Measurements from ENCODE around the gene ARL15. TPM values are rescaled to one million over a fixed set of nuclear protein-coding genes. Genes with fewer than 3 reads are reported as not detected.

ARL15 gene
- total and polyA plus RNA-seq, 2 of the 4 experiments (the other 2 are of a cell fraction) = 7.3 to 19.2 TPM

DNA sequence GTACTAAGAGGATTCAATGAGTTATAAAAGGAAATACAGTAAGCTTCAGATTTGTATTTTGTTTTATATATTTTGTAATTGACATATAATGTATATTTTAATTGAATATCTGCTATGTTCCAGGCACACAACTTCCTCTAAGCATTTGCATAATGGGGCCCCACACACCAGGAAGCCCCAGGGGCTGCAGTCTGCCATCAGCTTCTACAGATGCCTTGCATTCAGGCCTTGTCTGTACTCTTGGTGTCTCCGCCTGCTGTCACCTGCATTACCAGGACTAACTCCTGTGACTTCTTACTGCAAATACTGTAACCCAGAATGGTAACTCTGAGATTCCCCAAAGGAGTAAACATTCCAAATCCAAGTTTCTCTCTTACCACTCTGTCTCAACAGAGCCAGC, 20.6 kb downstream of the ARL15 start:
- intact Hi-C loops (cut with micrococcal nuclease) (no loop called here), in situ Hi-C loops (cut with MboI; ENCODE audit: low sequenced_read_pairs) (no loop called here), dilution Hi-C loops (cut with HindIII; ENCODE audit: low sequenced_read_pairs, unreplicated experiment) (no loop called here)
- no peak overlapping the region for H3K18ac ChIP-seq (ENCODE audit: low read depth, low read length)
- no peak overlapping the region for H2AK9ac ChIP-seq (replicated peaks; ENCODE audit: low read depth, low read length, poor library complexity)
- H3K14ac ChIP-seq (replicated peaks; ENCODE audit: low read depth, low read length) = no peak overlapping the region
- H3K4me3 ChIP-seq (ENCODE audit: insufficient read depth, low read depth, low read length) = no peak overlapping the region
- no peaks in the 10 kb centered on the region for H4K20me1 ChIP-seq (ENCODE audit: insufficient read depth, low read length)
- 83% methylated on average over 1 of the region's 1 CpG; no CpG with 5 or more reads in 1 of the 2 experiments for WGBS, 2 experiments (ENCODE audit: extremely low coverage in 2 of 2, insufficient read length in 1 of 2)
- ChIA-PET CTCF (no interaction called here), POLR2A (ENCODE audit: unreplicated experiment) (no interaction called here)
- H3K23ac ChIP-seq (ENCODE audit: low read depth, low read length) = no peak overlapping the region
- H3K79me1 ChIP-seq (ENCODE audit: low read depth in 1 of 2, low read length in 2 of 2) = peaks cover 0 to 2% of the 10 kb centered on the region in 2 experiments; a peak in 2 of 4 replicates
- H3K9me1 ChIP-seq (ENCODE audit: insufficient read depth, low read length) = no peaks in the 10 kb centered on the region
- no peak overlapping the region for H2AK5ac ChIP-seq (ENCODE audit: low read depth, low read length)
- H3K9ac ChIP-seq (ENCODE audit: low read depth, low read length) = no peak overlapping the region
- no peaks in the 10 kb centered on the region for H3K4me1 ChIP-seq (ENCODE audit: control insufficient read depth, insufficient read depth, low read length)
- H2BK5ac ChIP-seq (ENCODE audit: low read depth, low read length, poor library complexity, severe bottlenecking) = no peak overlapping the region
- no peak for DNase-seq
- no peak overlapping the region for H4K5ac ChIP-seq (ENCODE audit: low read depth, low read length)
- no peak overlapping the region for H3K56ac ChIP-seq (ENCODE audit: extremely low read depth, insufficient read depth, low read length)
- no peak overlapping the region for H4K8ac ChIP-seq (ENCODE audit: low read depth in 2 of 2, low read length in 2 of 2)
- ATAC-seq (ENCODE audit: low read depth) = no peak
- no peaks in the 10 kb centered on the region for H3K27me3 ChIP-seq (ENCODE audit: control insufficient read depth, insufficient read depth, low read length)
- H3K36me3 ChIP-seq (ENCODE audit: control insufficient read depth, insufficient read depth, low read length) = no peaks in the 10 kb centered on the region
- no peak overlapping the region for H3K4ac ChIP-seq (ENCODE audit: low read depth, low read length)
- no peak overlapping the region for H2AFZ ChIP-seq (replicated peaks; ENCODE audit: low read length, poor library complexity)
- H3K9me3 ChIP-seq (ENCODE audit: control insufficient read depth, insufficient read depth, low read length) = peaks cover 2% of the 10 kb centered on the region; the same call in 1 of the 2 replicates
- H2BK15ac ChIP-seq (ENCODE audit: low read depth, low read length) = no peak overlapping the region
- no peak overlapping the region for H3K27ac ChIP-seq (ENCODE audit: insufficient read depth, low read length)
- H4K91ac ChIP-seq (ENCODE audit: insufficient read depth, low read depth, low read length) = no peak overlapping the region
- no peak overlapping the region for H3K4me2 ChIP-seq (ENCODE audit: low read depth, low read length)
- H2BK20ac ChIP-seq (ENCODE audit: low read depth, low read length) = no peak overlapping the region
- TF ChIP-seq CEBPB (IDR thresholded peaks at IDR 0.05; ENCODE audit: low read depth, low read length) = no peak
- no peak for TF ChIP-seq MAFK (IDR thresholded peaks at IDR 0.05; ENCODE audit: low read depth, low read length)
- TF ChIP-seq, protein P1, sequence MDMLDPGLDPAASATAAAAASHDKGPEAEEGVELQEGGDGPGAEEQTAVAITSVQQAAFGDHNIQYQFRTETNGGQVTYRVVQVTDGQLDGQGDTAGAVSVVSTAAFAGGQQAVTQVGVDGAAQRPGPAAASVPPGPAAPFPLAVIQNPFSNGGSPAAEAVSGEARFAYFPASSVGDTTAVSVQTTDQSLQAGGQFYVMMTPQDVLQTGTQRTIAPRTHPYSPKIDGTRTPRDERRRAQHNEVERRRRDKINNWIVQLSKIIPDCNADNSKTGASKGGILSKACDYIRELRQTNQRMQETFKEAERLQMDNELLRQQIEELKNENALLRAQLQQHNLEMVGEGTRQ (IDR thresholded peaks at IDR 0.05; ENCODE audit: low read depth, low read length) = no peak
- TF ChIP-seq, protein P2, sequence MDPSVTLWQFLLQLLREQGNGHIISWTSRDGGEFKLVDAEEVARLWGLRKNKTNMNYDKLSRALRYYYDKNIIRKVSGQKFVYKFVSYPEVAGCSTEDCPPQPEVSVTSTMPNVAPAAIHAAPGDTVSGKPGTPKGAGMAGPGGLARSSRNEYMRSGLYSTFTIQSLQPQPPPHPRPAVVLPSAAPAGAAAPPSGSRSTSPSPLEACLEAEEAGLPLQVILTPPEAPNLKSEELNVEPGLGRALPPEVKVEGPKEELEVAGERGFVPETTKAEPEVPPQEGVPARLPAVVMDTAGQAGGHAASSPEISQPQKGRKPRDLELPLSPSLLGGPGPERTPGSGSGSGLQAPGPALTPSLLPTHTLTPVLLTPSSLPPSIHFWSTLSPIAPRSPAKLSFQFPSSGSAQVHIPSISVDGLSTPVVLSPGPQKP (IDR thresholded peaks at IDR 0.05; ENCODE audit: borderline replicate concordance, low read depth, low read length) = no peak
- no peak for TF ChIP-seq MAZ (IDR thresholded peaks at IDR 0.05; ENCODE audit: borderline replicate concordance, low read depth, low read length)
- TF ChIP-seq CHD1 (IDR thresholded peaks at IDR 0.05; ENCODE audit: low read depth, low read length) = no peak
- TF ChIP-seq, protein P3, sequence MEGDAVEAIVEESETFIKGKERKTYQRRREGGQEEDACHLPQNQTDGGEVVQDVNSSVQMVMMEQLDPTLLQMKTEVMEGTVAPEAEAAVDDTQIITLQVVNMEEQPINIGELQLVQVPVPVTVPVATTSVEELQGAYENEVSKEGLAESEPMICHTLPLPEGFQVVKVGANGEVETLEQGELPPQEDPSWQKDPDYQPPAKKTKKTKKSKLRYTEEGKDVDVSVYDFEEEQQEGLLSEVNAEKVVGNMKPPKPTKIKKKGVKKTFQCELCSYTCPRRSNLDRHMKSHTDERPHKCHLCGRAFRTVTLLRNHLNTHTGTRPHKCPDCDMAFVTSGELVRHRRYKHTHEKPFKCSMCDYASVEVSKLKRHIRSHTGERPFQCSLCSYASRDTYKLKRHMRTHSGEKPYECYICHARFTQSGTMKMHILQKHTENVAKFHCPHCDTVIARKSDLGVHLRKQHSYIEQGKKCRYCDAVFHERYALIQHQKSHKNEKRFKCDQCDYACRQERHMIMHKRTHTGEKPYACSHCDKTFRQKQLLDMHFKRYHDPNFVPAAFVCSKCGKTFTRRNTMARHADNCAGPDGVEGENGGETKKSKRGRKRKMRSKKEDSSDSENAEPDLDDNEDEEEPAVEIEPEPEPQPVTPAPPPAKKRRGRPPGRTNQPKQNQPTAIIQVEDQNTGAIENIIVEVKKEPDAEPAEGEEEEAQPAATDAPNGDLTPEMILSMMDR (conservative IDR thresholded peaks at IDR 0.05; ENCODE audit: low read depth, low read length) = no peak
- no peak for TF ChIP-seq FOS (IDR thresholded peaks at IDR 0.05; ENCODE audit: low read depth, low read length)
- no peak for TF ChIP-seq POLR2A (IDR thresholded peaks at IDR 0.05; ENCODE audit: low read depth, low read length)
- TF ChIP-seq RCOR1 (IDR thresholded peaks at IDR 0.05; ENCODE audit: insufficient replicate concordance, low read length) = no peak
- no peak for TF ChIP-seq RFX5 (IDR thresholded peaks at IDR 0.05; ENCODE audit: low read depth, low read length)
- no peak overlapping the region for H2BK120ac ChIP-seq (ENCODE audit: low read depth, low read length)
- BruUV-seq (replicated peaks) = no TSS peak
